Panc1 (cell line): ENCODE measurements around the gene EFCAB7. TPM values are rescaled to one million over a fixed set of nuclear protein-coding genes. Genes with fewer than 3 reads are reported as not detected.

Experiments used
- ATAC-seq: fragments of 200-7000 bp; cut with Tn5 transposase; 2 replicates; pipeline ENCODE4 v1.9.1; 2020; ENCODE audit warnings: mild to moderate bottlenecking, moderate library complexity
- BruUV-seq: library from RNA; stranded (reverse); fragments of 400-500 nt; replicated peaks from 2 replicates; lab custom pipeline; 2021; lab: Mats Ljungman, UMichigan
- CTCF ChIA-PET: fragments of 300-600 bp; sonication (Branson Sonifier 250); formaldehyde crosslinking; loops from one replicate; lab custom pipeline; 2022; ENCODE audit warnings: antibody characterized with exemption; lab: Charles Lee
- POLR2A ChIA-PET: fragments of 300-600 bp; sonication (Branson Sonifier 250); formaldehyde crosslinking; loops from one replicate; lab custom pipeline; 2022; ENCODE audit warnings: antibody characterized with exemption; lab: Charles Lee
- DNase-seq: peaks from one replicate; pipeline ENCODE4 v3.0.0-alpha.2; 2010; ENCODE audit warnings: low read depth, low spot score
- H3K27ac ChIP-seq: 2 replicates; pipeline ENCODE4 v1.5.1; 2011; ENCODE audit warnings: mild to moderate bottlenecking, low read length, inconsistent platforms
- H3K27me3 ChIP-seq: fragments of 200-500 bp; sonication (Bioruptor generic); 2 replicates; pipeline ENCODE4 v1.6.0; 2014; ENCODE audit warnings: low read length, inconsistent platforms; ENCODE audit not compliant: control insufficient read depth, insufficient read depth
- H3K36me3 ChIP-seq: fragments of 200-500 bp; sonication (Bioruptor generic); 2 replicates; pipeline ENCODE4 v1.5.1; 2014; ENCODE audit warnings: inconsistent platforms, mild to moderate bottlenecking, low read length, moderate library complexity; ENCODE audit not compliant: control insufficient read depth, insufficient read depth
- H3K4me1 ChIP-seq: 2 replicates; pipeline ENCODE4 v1.5.1; 2011; ENCODE audit warnings: inconsistent platforms, mild to moderate bottlenecking, low read length, moderate library complexity; ENCODE audit not compliant: control insufficient read depth, insufficient read depth
- H3K4me3 ChIP-seq, 2 experiments: 2 replicates each; pipeline ENCODE4 v1.5.1; 2011 to 2012; ENCODE audit warnings: low read depth in 2 of 2, low read length in 2 of 2, mild to moderate bottlenecking in 2 of 2, inconsistent platforms in 1 of 2, moderate library complexity in 1 of 2
- H3K9me3 ChIP-seq: fragments of 200-500 bp; sonication (Bioruptor generic); 2 replicates; pipeline ENCODE4 v1.5.1; 2014; ENCODE audit warnings: low read depth, mild to moderate bottlenecking, inconsistent platforms, low read length, moderate library complexity; ENCODE audit not compliant: control insufficient read depth, insufficient read depth
- POLR2AphosphoS5 ChIP-seq: IDR thresholded peaks from 2 replicates; pipeline ENCODE4 v1.6.1; 2012; ENCODE audit warnings: mild to moderate bottlenecking, low read depth, low read length, moderate library complexity
- SIN3A ChIP-seq: IDR thresholded peaks from 2 replicates; pipeline ENCODE4 v1.6.1; 2012; ENCODE audit warnings: low read depth, mild to moderate bottlenecking, low read length, moderate library complexity, borderline replicate concordance; ENCODE audit not compliant: insufficient read depth
- TCF7L2 ChIP-seq: IDR thresholded peaks from 2 replicates; pipeline ENCODE4 v1.6.1; 2011; ENCODE audit warnings: mild to moderate bottlenecking, low read depth, low read length, inconsistent platforms
- in situ Hi-C: cut with HindIII; loops from 2 replicates; pipeline ENCODE4 v1.10.0; 2016; ENCODE audit warnings: low sequenced_read_pairs, low pct_unique_long_range_greater_than_20kb
- intact Hi-C: fragments of 100-400 bp; cut with micrococcal nuclease; formaldehyde crosslinking; loops from one replicate; pipeline ENCODE4 v1.10.0; 2022; ENCODE audit not compliant: unreplicated experiment
- total RNA-seq: library from RNA; stranded (reverse); gene quantifications from one replicate; pipeline ENCODE4 v1.2.1, GENCODE V29; 2021; ENCODE audit not compliant: unreplicated experiment
- TF ChIP-seq, protein P1 (sequence below), 2 experiments: IDR thresholded peaks; 2 replicates each; pipeline ENCODE4 v1.6.1; 2011 to 2012; ENCODE audit warnings: low read depth in 2 of 2, control low read depth in 1 of 2, low read length in 1 of 2, mild to moderate bottlenecking in 1 of 2, moderate library complexity in 1 of 2; ENCODE audit not compliant: insufficient read depth in 1 of 2
- TF ChIP-seq, protein P2 (sequence below): fragments of 450-650 bp; IDR thresholded peaks from 2 replicates; pipeline ENCODE4 v1.5.1; 2017; ENCODE audit warnings: mild to moderate bottlenecking

EFCAB7 gene
- total RNA-seq, 1 experiment from 2014 or later: 6.6 TPM

DNA sequence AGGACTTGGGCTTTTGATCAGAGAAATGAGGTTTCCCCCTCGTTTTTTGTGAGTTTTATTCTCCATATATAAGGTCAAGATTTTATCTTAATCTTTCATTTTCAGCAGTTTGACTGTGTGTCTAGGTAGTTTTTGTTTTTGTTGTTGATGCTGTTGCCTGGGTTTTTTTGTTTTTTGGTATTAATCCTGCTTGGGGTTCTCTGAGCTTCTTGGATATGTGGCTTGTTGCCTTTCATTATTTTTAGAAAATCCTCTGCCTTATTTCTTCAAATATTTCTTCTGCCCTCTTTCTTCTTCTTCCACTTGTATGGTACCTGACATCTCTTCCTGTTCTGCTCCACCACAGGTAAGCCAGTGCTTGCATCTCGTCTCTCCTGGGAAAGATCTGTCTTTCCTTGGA lies 25.0 kb downstream of the EFCAB7 start:
- no peak overlapping the region for H3K27ac ChIP-seq
- no TSS peak for BruUV-seq
- TF ChIP-seq, protein P1, sequence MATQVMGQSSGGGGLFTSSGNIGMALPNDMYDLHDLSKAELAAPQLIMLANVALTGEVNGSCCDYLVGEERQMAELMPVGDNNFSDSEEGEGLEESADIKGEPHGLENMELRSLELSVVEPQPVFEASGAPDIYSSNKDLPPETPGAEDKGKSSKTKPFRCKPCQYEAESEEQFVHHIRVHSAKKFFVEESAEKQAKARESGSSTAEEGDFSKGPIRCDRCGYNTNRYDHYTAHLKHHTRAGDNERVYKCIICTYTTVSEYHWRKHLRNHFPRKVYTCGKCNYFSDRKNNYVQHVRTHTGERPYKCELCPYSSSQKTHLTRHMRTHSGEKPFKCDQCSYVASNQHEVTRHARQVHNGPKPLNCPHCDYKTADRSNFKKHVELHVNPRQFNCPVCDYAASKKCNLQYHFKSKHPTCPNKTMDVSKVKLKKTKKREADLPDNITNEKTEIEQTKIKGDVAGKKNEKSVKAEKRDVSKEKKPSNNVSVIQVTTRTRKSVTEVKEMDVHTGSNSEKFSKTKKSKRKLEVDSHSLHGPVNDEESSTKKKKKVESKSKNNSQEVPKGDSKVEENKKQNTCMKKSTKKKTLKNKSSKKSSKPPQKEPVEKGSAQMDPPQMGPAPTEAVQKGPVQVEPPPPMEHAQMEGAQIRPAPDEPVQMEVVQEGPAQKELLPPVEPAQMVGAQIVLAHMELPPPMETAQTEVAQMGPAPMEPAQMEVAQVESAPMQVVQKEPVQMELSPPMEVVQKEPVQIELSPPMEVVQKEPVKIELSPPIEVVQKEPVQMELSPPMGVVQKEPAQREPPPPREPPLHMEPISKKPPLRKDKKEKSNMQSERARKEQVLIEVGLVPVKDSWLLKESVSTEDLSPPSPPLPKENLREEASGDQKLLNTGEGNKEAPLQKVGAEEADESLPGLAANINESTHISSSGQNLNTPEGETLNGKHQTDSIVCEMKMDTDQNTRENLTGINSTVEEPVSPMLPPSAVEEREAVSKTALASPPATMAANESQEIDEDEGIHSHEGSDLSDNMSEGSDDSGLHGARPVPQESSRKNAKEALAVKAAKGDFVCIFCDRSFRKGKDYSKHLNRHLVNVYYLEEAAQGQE (IDR thresholded peaks at IDR 0.05; ENCODE audit: insufficient read depth in 1 of 2, low read depth in 2 of 2, low read length in 1 of 2): no peak
- TF ChIP-seq, protein P2, sequence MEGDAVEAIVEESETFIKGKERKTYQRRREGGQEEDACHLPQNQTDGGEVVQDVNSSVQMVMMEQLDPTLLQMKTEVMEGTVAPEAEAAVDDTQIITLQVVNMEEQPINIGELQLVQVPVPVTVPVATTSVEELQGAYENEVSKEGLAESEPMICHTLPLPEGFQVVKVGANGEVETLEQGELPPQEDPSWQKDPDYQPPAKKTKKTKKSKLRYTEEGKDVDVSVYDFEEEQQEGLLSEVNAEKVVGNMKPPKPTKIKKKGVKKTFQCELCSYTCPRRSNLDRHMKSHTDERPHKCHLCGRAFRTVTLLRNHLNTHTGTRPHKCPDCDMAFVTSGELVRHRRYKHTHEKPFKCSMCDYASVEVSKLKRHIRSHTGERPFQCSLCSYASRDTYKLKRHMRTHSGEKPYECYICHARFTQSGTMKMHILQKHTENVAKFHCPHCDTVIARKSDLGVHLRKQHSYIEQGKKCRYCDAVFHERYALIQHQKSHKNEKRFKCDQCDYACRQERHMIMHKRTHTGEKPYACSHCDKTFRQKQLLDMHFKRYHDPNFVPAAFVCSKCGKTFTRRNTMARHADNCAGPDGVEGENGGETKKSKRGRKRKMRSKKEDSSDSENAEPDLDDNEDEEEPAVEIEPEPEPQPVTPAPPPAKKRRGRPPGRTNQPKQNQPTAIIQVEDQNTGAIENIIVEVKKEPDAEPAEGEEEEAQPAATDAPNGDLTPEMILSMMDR: no peak
- TF ChIP-seq POLR2AphosphoS5 (no peak), TCF7L2 (no peak), SIN3A (no peak)
- no peak for DNase-seq
- CTCF ChIA-PET: no interaction called here
- no peak overlapping the region for H3K4me3 ChIP-seq
- ATAC-seq: no peak
- no peaks in the 10 kb centered on the region for H3K36me3 ChIP-seq
- intact Hi-C loops: no loop called here
- no peaks in the 10 kb centered on the region for H3K9me3 ChIP-seq
- no peaks in the 10 kb centered on the region for H3K27me3 ChIP-seq
- no peaks in the 10 kb centered on the region for H3K4me1 ChIP-seq
- POLR2A ChIA-PET: no interaction called here
- in situ Hi-C loops: no loop called here

DNA sequence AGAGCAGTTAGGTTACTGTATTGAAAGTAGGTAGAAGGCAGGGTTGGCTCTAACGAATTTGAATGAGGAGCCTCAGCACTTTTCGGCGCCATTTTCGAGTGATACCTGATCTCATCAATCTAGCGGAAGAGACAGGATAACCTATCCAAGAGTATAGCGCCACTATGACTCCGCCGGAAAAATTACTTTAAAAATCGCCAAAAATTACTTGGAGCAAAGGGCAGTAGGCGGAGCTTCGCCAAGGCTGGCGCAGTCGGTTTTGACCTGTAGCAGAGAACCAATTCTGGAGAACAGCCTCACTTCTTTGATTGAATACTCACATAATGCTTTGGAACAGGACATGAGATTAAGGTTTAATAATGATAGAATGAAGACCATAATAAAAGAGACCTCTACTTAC lies 25.6 kb downstream of the EFCAB7 start:
- intact Hi-C loops: no loop called here
- ATAC-seq (no peak), DNase-seq (no peak)
- in situ Hi-C loops: no loop called here
- H3K4me1 ChIP-seq: no peaks in the 10 kb centered on the region
- ChIA-PET POLR2A (no interaction called here), CTCF (no interaction called here)
- H3K9me3 ChIP-seq: no peaks in the 10 kb centered on the region
- no peak overlapping the region for H3K27ac ChIP-seq
- H3K4me3 ChIP-seq: no peak overlapping the region
- BruUV-seq: no TSS peak
- H3K27me3 ChIP-seq: no peaks in the 10 kb centered on the region
- no peaks in the 10 kb centered on the region for H3K36me3 ChIP-seq
- TF ChIP-seq SIN3A: no peak
- no peak for TF ChIP-seq POLR2AphosphoS5
- TF ChIP-seq, protein P1 (IDR thresholded peaks at IDR 0.05; ENCODE audit: insufficient read depth in 1 of 2, low read depth in 2 of 2, low read length in 1 of 2): no peak
- no peak for TF ChIP-seq TCF7L2
- TF ChIP-seq, protein P2: no peak
